Dendritic cell treated with granulocyte-macrophage colony-stimulating factor and Interleukin-4, amounts not matched to agents 40 ng/mL and 50 ng/mL, for 4 days (primary cell): ENCODE results near the gene EPHX1.
"Not testable (repeated sequence)": the region's sequence is repeated elsewhere in the genome, so short reads cannot be mapped to it uniquely, and the experiment has no call there.

Source experiments
- H3K27ac Mint-ChIP-seq: one replicate; pipeline ENCODE4 v1.8.0; 2022; ENCODE audit warnings: mild to moderate bottlenecking, mixed read lengths
- H3K27me3 Mint-ChIP-seq: one replicate; pipeline ENCODE4 v1.8.0; 2022; ENCODE audit warnings: mild to moderate bottlenecking, mixed read lengths
- H3K36me3 Mint-ChIP-seq: one replicate; pipeline ENCODE4 v1.8.0; 2022; ENCODE audit warnings: low read depth, mixed read lengths
- H3K4me1 Mint-ChIP-seq: one replicate; pipeline ENCODE4 v1.8.0; 2022; ENCODE audit warnings: low read depth, mixed read lengths
- H3K4me3 Mint-ChIP-seq: one replicate; pipeline ENCODE4 v1.8.0; 2022; ENCODE audit warnings: mild to moderate bottlenecking, moderate library complexity, mixed read lengths
- H3K9me3 Mint-ChIP-seq: one replicate; pipeline ENCODE4 v1.8.0; 2022; ENCODE audit warnings: mixed read lengths
- intact Hi-C: fragments of 100-400 bp; cut with micrococcal nuclease; formaldehyde crosslinking; loops from one replicate; pipeline ENCODE4 v1.15.0; 2022

EPHX1 gene

GRCh38 chr1:225834417-225835329, 24.7 kb downstream of the EPHX1 start:
- Mint-ChIP-seq H3K9me3 (no peaks in the 10 kb centered on the region), H3K4me3 (no peak overlapping the region), H3K4me1 (peaks cover 12% of the 10 kb centered on the region), H3K27ac (no peak overlapping the region), H3K27me3 (no peaks in the 10 kb centered on the region), H3K36me3 (peaks cover 97% of the 10 kb centered on the region)
- intact Hi-C loops = no loop called here

- Mint-ChIP-seq H3K36me3 (peaks cover 97% of the 10 kb centered on the region), H3K27me3 (no peaks in the 10 kb centered on the region), H3K4me1 (peaks cover 6% of the 10 kb centered on the region), H3K4me3 (no peak overlapping the region), H3K9me3 (no peaks in the 10 kb centered on the region), H3K27ac (peak overlapping the region; percentile 34)
- intact Hi-C loops = no loop called here
Observed at GRCh38 chr1:225835856-225836255, 25.9 kb downstream of the EPHX1 start.

- H3K27ac Mint-ChIP-seq, H3K4me1 Mint-ChIP-seq, intact Hi-C loops: not testable (repeated sequence)
Observed at GRCh38 chr1:225836296-225836695, 26.4 kb downstream of the EPHX1 start.

GRCh38 chr1:225838793-225839192, 28.9 kb downstream of the EPHX1 start:
- Mint-ChIP-seq H3K27me3 (no peaks in the 10 kb centered on the region), H3K36me3 (peaks cover 93% of the 10 kb centered on the region), H3K4me1 (peaks cover 6% of the 10 kb centered on the region), H3K27ac (no peak overlapping the region), H3K4me3 (no peak overlapping the region), H3K9me3 (no peaks in the 10 kb centered on the region)
- intact Hi-C loops = no loop called here

More at GRCh38 chr1:225836296-225836695, 26.4 kb downstream of the EPHX1 start:
- not testable (repeated sequence) for H3K27me3 Mint-ChIP-seq, H3K9me3 Mint-ChIP-seq, H3K4me3 Mint-ChIP-seq
- H3K36me3 Mint-ChIP-seq = peaks cover 97% of the 10 kb centered on the region

- intact Hi-C loops = no loop called here
- peaks cover 6% of the 10 kb centered on the region for H3K4me1 Mint-ChIP-seq
- H3K36me3 Mint-ChIP-seq = peaks cover 93% of the 10 kb centered on the region
- no peak overlapping the region for H3K27ac Mint-ChIP-seq
- no peak overlapping the region for H3K4me3 Mint-ChIP-seq
- no peaks in the 10 kb centered on the region for H3K9me3 Mint-ChIP-seq
- H3K27me3 Mint-ChIP-seq = no peaks in the 10 kb centered on the region
Observed at GRCh38 chr1:225840223-225840610, 30.3 kb downstream of the EPHX1 start.

DNA sequence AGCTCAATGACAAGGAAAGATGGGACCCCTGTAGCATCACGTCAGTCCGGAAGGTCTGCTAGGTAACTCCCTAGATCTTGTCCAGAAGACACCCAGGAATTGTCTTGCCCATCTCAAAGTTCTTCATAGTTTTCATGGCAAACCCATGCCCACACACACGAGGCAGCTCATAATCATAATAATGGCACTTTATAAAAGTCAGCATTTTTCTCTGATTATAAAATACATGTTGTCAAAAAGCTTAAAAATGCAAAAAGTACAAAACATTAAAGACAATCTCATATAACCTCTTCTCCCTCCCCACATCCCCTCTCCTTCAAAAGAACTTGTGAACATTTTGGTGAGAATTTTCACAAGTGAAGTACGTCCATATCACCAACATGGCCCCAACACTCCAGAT, 30.8 kb downstream of the EPHX1 start:
- intact Hi-C loops = no loop called here
- no peak overlapping the region for H3K4me3 Mint-ChIP-seq
- H3K4me1 Mint-ChIP-seq = peaks cover 6% of the 10 kb centered on the region
- H3K9me3 Mint-ChIP-seq = no peaks in the 10 kb centered on the region
- H3K36me3 Mint-ChIP-seq = peaks cover 93% of the 10 kb centered on the region
- H3K27me3 Mint-ChIP-seq = no peaks in the 10 kb centered on the region
- H3K27ac Mint-ChIP-seq = no peak overlapping the region

- no peaks in the 10 kb centered on the region for H3K9me3 Mint-ChIP-seq
- peaks cover 5% of the 10 kb centered on the region for H3K4me1 Mint-ChIP-seq
- no peak overlapping the region for H3K4me3 Mint-ChIP-seq
Observed at GRCh38 chr1:225842074-225842473, 32.1 kb downstream of the EPHX1 start.

DNA sequence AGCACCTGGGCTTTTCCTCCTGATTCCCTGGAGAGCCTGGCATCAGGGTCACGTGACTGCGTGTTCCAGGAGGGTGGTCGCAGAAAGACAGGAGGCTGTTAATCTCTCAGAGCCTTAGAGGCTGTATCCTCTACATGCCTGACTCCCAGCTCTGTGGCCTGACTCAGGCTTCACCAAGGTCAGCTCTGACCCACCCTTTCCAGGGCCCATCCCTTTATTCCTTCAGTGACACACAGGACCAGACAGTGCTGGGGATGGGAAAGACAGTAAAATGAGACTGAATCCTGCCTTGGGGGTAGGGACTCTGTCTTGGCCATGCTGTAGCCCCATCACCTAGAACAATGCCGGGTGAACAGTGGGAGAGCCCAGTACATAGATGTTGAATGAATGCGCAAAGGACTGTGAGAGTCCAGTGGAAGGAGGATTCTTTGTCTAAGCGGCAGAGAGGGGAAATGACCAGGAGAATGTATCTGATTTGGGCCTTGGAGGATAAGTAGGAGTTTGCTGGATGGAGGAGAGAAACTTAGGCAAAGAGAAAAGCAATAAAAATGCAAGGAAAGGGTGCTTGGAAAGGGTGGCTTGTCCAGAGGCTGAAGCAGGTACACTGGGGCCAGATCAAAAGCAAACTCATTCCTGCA, 33.0 kb downstream of the EPHX1 start:
- H3K4me1 Mint-ChIP-seq = peaks cover 11% of the 10 kb centered on the region
- H3K9me3 Mint-ChIP-seq = no peaks in the 10 kb centered on the region
- no peak overlapping the region for H3K4me3 Mint-ChIP-seq
- H3K36me3 Mint-ChIP-seq = peaks cover 96% of the 10 kb centered on the region
- H3K27ac Mint-ChIP-seq = no peak overlapping the region
- no peaks in the 10 kb centered on the region for H3K27me3 Mint-ChIP-seq
- intact Hi-C loops = no loop called here

More at GRCh38 chr1:225842074-225842473, 32.1 kb downstream of the EPHX1 start:
- Mint-ChIP-seq H3K27ac (no peak overlapping the region), H3K27me3 (no peaks in the 10 kb centered on the region), H3K36me3 (peaks cover 95% of the 10 kb centered on the region)
- intact Hi-C loops = no loop called here

- Mint-ChIP-seq H3K27ac (peak overlapping the region; percentile 23), H3K4me3 (no peak overlapping the region), H3K36me3 (peaks cover 96% of the 10 kb centered on the region), H3K9me3 (no peaks in the 10 kb centered on the region), H3K27me3 (no peaks in the 10 kb centered on the region), H3K4me1 (peaks cover 16% of the 10 kb centered on the region)
- intact Hi-C loops = no loop called here
Observed at GRCh38 chr1:225843426-225843795, 33.5 kb downstream of the EPHX1 start.

GRCh38 chr1:225844236-225845061, 34.5 kb downstream of the EPHX1 start:
- Mint-ChIP-seq H3K9me3 (no peaks in the 10 kb centered on the region), H3K4me1 (peaks cover 26% of the 10 kb centered on the region), H3K36me3 (peaks cover 96% of the 10 kb centered on the region), H3K27ac (peak overlapping the region; percentile 23), H3K4me3 (no peak overlapping the region), H3K27me3 (no peaks in the 10 kb centered on the region)
- intact Hi-C loops = loop anchor here (5.0 kb wide), 1 partner anchor 67 kb away; the partner anchor contains the start of gene SRP9

DNA sequence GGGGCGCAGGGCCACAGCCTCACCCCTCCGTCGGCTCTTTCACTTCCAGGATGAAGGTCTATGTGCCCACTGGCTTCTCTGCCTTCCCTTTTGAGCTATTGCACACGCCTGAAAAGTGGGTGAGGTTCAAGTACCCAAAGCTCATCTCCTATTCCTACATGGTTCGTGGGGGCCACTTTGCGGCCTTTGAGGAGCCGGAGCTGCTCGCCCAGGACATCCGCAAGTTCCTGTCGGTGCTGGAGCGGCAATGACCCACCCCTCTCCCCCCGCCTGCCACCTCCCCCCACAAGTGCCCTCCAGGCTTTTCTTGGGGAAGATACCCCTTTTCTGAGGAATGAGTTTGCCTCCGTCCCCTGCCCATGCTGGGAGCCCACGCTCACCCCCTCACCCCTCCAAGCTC, 35.2 kb downstream of the EPHX1 start:
- peaks cover 31% of the 10 kb centered on the region for H3K4me1 Mint-ChIP-seq
- H3K4me3 Mint-ChIP-seq = no peak overlapping the region
- H3K27ac Mint-ChIP-seq = no peak overlapping the region
- peaks cover 96% of the 10 kb centered on the region for H3K36me3 Mint-ChIP-seq
- no peaks in the 10 kb centered on the region for H3K9me3 Mint-ChIP-seq
- no peaks in the 10 kb centered on the region for H3K27me3 Mint-ChIP-seq
- intact Hi-C loops = loop anchor here (5.0 kb wide), 1 partner anchor 68 kb away; the partner anchor contains the start of gene SRP9

DNA sequence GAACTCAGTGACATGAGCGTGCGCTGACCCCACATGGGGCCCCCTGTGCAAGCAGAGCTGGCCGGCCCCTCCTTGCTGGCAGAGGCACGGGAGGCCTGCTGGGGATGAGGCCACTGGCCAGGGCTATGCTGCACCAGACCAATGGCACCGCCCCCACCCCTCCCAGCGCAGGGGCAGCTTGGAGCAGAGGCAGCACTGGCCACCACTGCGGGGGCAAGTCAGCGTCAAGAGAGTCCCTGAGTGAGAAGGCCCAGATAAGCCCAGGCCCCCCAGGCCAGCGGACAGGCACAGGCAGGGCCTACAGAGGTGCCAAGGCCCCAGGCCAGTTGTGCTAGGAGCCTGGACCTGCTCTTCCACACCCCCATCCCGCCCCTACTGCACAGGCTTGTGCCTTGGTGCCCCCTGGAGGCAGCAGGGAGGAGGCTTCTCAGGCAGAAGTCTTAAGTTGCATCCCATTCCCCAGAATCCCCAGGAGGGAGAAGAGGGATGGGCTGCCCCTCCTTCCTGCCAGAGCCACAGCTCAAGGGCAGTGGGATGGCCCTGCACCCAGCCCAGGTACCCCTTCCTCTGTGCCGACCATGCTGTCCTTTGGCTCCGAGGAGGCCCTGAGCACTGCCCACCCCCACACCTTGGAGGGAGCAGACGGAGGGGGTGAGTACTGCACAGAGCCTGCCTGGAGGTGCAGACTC, 35.8 kb downstream of the EPHX1 start:
- H3K27ac Mint-ChIP-seq = no peak overlapping the region
- no peaks in the 10 kb centered on the region for H3K27me3 Mint-ChIP-seq
- no peak overlapping the region for H3K4me3 Mint-ChIP-seq
- peaks cover 31% of the 10 kb centered on the region for H3K4me1 Mint-ChIP-seq
- intact Hi-C loops = loop anchor here (5.0 kb wide), 1 partner anchor 68 kb away; the partner anchor contains the start of gene SRP9
- peaks cover 91% of the 10 kb centered on the region for H3K36me3 Mint-ChIP-seq
- no peaks in the 10 kb centered on the region for H3K9me3 Mint-ChIP-seq
